HepG2 (cell line): ENCODE measurements around the gene LCE3B.

Experiments used
- CENPT ChIP-seq: sonication (generic); formaldehyde crosslinking; IDR thresholded peaks from 2 replicates; pipeline ENCODE4 v1.8.0; 2022; ENCODE audit warnings: low read depth, mild to moderate bottlenecking, moderate library complexity, missing genetic modification reagents
- EZH2 ChIP-seq: conservative IDR thresholded peaks from 2 replicates; pipeline ENCODE4 v1.6.1; 2012; ENCODE audit warnings: mild to moderate bottlenecking, low read depth, low read length, moderate library complexity
- FOXM1 ChIP-seq: sonication (generic); formaldehyde crosslinking; IDR thresholded peaks from 2 replicates; pipeline ENCODE4 v1.5.0; 2020; ENCODE audit warnings: missing genetic modification reagents
- MED1 ChIP-seq: sonication (generic); formaldehyde crosslinking; IDR thresholded peaks from 2 replicates; pipeline ENCODE4 v1.4.0; 2020; ENCODE audit warnings: missing genetic modification reagents
- POLR2A ChIP-seq, 2 experiments: IDR thresholded peaks; 2 replicates each; pipeline ENCODE4 v1.6.1; 2011; ENCODE audit warnings: low read depth in 2 of 2, low read length in 2 of 2, mild to moderate bottlenecking in 1 of 2, moderate library complexity in 1 of 2; ENCODE audit not compliant: insufficient read depth in 1 of 2
- RELA ChIP-seq: sonication (generic); formaldehyde crosslinking; IDR thresholded peaks from 2 replicates; pipeline ENCODE4 v1.4.0; 2020; ENCODE audit warnings: missing genetic modification reagents
- RXRA ChIP-seq: sonication (generic); formaldehyde crosslinking; IDR thresholded peaks from 2 replicates; pipeline ENCODE4 v1.5.1; 2020; ENCODE audit warnings: missing genetic modification reagents
- SP1 ChIP-seq, 2 experiments: fragments of 450-650 bp in 1 of 2; sonication (generic) in 1 of 2; formaldehyde crosslinking in 1 of 2; IDR thresholded peaks; 2 replicates each; pipeline versions ENCODE4 v1.4.0 to v1.6.1; 2016 to 2020; ENCODE audit warnings: missing genetic modification reagents in 1 of 2
- TAF1 ChIP-seq: sonication (generic); formaldehyde crosslinking; IDR thresholded peaks from 2 replicates; pipeline ENCODE4 v1.4.0; 2020; ENCODE audit warnings: missing genetic modification reagents
- ZNF335 ChIP-seq: sonication (generic); formaldehyde crosslinking; IDR thresholded peaks from 2 replicates; pipeline ENCODE4 v1.4.0; 2020; ENCODE audit warnings: missing genetic modification reagents
- TF ChIP-seq, protein P1 (sequence below): sonication (generic); formaldehyde crosslinking; IDR thresholded peaks from 2 replicates; pipeline ENCODE4 v1.4.0; 2020; ENCODE audit warnings: missing genetic modification reagents
- TF ChIP-seq, protein P2 (sequence below): sonication (generic); formaldehyde crosslinking; IDR thresholded peaks from 2 replicates; pipeline ENCODE4 v1.8.0; 2022; ENCODE audit warnings: mild to moderate bottlenecking, missing genetic modification reagents
- TF ChIP-seq, protein P3 (sequence below): sonication (generic); formaldehyde crosslinking; IDR thresholded peaks from 2 replicates; pipeline ENCODE4 v1.4.0; 2020; ENCODE audit warnings: missing genetic modification reagents

DNA sequence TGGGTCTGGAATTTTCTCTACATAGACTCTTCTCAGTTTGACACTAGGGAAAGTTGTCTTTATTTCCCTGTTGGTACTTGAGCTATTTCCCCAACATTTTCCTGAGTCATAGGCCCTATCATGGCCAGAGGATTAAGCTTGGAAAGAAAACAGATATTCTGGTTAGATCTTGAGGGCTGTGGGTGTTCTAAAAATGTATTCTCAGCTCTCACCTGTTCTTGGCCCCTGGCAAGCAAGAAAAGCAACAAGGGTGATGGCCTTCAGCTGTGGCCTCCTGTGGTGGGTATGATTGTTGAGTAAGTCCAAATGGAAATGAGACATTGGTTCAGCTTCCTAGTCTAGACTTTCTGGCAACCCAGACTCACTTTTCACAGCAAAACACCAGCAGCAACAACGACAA lies 26.7 kb downstream of the LCE3B start:
- no peak for TF ChIP-seq SP1 (IDR thresholded peaks at IDR 0.05)
- TF ChIP-seq SP1 (CRISPR knock-in tag; IDR thresholded peaks at IDR 0.05), result no peak
- TF ChIP-seq, protein P1, sequence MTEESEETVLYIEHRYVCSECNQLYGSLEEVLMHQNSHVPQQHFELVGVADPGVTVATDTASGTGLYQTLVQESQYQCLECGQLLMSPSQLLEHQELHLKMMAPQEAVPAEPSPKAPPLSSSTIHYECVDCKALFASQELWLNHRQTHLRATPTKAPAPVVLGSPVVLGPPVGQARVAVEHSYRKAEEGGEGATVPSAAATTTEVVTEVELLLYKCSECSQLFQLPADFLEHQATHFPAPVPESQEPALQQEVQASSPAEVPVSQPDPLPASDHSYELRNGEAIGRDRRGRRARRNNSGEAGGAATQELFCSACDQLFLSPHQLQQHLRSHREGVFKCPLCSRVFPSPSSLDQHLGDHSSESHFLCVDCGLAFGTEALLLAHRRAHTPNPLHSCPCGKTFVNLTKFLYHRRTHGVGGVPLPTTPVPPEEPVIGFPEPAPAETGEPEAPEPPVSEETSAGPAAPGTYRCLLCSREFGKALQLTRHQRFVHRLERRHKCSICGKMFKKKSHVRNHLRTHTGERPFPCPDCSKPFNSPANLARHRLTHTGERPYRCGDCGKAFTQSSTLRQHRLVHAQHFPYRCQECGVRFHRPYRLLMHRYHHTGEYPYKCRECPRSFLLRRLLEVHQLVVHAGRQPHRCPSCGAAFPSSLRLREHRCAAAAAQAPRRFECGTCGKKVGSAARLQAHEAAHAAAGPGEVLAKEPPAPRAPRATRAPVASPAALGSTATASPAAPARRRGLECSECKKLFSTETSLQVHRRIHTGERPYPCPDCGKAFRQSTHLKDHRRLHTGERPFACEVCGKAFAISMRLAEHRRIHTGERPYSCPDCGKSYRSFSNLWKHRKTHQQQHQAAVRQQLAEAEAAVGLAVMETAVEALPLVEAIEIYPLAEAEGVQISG (CRISPR knock-in tag), result no peak
- TF ChIP-seq, protein P2, sequence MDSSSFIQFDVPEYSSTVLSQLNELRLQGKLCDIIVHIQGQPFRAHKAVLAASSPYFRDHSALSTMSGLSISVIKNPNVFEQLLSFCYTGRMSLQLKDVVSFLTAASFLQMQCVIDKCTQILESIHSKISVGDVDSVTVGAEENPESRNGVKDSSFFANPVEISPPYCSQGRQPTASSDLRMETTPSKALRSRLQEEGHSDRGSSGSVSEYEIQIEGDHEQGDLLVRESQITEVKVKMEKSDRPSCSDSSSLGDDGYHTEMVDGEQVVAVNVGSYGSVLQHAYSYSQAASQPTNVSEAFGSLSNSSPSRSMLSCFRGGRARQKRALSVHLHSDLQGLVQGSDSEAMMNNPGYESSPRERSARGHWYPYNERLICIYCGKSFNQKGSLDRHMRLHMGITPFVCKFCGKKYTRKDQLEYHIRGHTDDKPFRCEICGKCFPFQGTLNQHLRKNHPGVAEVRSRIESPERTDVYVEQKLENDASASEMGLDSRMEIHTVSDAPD (CRISPR knock-in tag), result no peak
- no peak for TF ChIP-seq ZNF335 (CRISPR knock-in tag)
- TF ChIP-seq TAF1, result no peak
- no peak for TF ChIP-seq POLR2A (IDR thresholded peaks at IDR 0.05; ENCODE audit: insufficient read depth in 1 of 2, low read depth in 2 of 2, low read length in 2 of 2)
- no peak for TF ChIP-seq MED1 (CRISPR knock-in tag)
- TF ChIP-seq EZH2, result no peak
- no peak for TF ChIP-seq RXRA (CRISPR knock-in tag)
- TF ChIP-seq FOXM1, result no peak
- no peak for TF ChIP-seq RELA (CRISPR knock-in tag)
- TF ChIP-seq, protein P3, sequence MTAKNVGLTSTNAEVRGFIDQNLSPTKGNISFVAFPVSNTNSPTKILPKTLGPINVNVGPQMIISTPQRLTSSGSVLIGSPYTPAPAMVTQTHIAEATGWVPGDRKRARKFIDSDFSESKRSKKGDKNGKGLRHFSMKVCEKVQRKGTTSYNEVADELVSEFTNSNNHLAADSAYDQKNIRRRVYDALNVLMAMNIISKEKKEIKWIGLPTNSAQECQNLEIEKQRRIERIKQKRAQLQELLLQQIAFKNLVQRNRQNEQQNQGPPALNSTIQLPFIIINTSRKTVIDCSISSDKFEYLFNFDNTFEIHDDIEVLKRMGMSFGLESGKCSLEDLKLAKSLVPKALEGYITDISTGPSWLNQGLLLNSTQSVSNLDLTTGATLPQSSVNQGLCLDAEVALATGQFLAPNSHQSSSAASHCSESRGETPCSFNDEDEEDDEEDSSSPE, result no peak
- no peak for TF ChIP-seq CENPT (CRISPR knock-in tag)
